Erythroblast (primary cell): ENCODE measurements around the gene RNF8.
A peak's percentile ranks its signal among the peaks of the same experiment; 100 is the strongest.

Experiments used
- GATA1 ChIP-seq: IDR thresholded peaks from 2 replicates; pipeline ENCODE4 v1.6.1; 2011; ENCODE audit warnings: low read depth, mild to moderate bottlenecking, control low read depth, low read length, moderate library complexity
- POLR2A ChIP-seq: IDR thresholded peaks from 2 replicates; pipeline ENCODE4 v1.6.1; 2011; ENCODE audit warnings: mild to moderate bottlenecking, low read length

DNA sequence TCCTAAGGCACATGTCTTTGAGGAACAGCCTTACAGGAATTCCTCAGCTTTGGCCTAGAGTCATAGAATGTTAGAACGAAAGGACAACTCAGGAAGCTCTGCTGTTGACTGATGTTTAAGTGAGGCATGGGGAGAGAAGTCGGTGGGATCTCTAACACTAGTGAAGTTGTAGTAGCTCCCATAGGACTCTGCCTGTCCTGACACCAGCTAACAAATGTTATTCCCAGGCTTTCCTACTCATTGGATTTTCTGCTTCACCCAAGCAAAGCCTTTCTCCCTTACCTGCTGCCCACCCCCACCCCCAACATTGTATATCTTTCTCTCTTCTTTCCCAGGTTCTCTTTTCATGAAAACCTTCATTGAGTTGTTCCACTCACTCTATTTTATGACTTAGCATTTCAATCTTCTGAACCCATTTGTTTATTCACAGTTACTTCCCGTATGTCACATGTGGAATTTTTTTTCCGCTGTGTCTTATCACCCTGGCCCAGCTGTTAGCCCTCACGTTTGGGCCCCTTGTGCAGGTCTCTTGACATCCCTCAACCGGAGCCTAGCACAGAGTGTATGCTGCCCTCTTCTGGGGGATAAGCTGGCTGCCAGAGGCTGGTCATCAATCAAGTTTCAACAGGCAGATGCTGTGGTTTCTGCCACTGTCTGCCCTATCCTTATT is 39.2 kb upstream of the RNF8 start:
- TF ChIP-seq POLR2A: peak; percentile 49
- TF ChIP-seq GATA1: peak; percentile 58
